GM21390 (cell line): ENCODE results near the gene LMF2.

Experiments
- ATAC-seq: cut with Tn5 transposase; IDR thresholded peaks from one replicate; pipeline ENCODE4 v1.9.1; 2021; ENCODE audit not compliant: unreplicated experiment

LMF2 gene

GRCh38 chr22:50467773-50468440 is 39.6 kb downstream of the LMF2 start:
- ATAC-seq = no peak

DNA sequence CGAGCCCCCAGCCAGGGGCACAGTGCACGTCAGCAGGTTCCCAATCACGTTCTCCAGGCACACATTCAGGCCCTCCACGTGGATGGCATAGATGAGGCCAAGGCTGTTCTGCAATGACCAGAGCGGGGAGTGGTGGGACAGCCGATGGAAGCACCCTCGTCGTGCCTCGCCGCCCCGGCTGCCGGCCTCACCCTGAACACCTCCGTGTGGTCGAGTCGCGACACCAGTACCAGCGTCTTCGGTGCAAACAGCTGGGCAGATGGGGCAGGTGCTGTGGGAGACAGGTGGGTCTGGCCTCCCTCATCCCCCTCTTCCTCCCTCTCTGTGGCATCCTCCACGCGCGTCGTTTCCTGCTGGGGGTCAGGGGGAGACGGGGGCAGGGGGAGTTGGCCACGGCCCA is 40.2 kb downstream of the LMF2 start:
- ATAC-seq = no peak

DNA sequence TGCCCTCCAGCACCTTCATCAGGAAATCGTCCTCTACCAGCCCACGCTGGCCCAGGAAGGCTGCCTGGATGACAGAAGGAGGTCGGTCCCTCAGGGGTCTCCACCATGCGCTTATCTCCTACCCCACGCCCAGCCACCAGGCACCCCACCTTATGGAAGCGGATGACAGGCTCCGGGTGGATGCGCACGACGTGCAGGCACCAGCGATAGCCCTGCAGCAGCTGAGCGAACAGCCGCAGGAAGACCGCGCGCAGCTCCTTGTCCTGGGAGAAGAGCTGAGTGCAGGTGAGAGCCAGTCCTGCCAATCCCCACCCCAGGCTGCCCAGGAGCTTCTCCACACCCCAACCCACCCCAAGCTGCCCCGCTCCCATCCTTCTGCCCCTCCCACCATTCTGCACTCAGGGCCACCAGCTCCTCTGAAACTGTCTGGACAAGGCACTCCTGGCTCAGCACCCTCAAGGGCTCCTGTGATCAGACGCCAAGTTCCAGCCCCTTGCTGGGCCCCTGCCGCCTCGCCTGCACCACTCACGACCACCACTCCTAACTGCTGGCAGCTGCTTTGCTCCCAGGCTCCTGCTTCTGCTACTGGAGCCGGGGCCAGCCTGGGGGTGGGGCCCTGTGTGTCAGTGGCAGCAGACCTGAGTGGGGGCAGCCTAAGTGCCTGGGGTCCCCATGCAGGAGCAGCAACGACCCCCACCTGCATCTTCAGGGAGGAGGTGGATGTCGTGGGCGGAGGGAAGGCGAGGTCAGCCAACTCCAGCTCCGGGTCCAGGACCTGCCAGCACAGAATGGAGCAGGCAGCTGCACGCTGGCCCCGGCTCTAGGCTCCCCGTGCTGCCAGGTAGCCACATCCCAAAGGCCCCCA is 42.2 kb downstream of the LMF2 start:
- no peak for ATAC-seq

GRCh38 chr22:50464451-50464850 is 43.1 kb downstream of the LMF2 start:
- ATAC-seq = no peak

DNA sequence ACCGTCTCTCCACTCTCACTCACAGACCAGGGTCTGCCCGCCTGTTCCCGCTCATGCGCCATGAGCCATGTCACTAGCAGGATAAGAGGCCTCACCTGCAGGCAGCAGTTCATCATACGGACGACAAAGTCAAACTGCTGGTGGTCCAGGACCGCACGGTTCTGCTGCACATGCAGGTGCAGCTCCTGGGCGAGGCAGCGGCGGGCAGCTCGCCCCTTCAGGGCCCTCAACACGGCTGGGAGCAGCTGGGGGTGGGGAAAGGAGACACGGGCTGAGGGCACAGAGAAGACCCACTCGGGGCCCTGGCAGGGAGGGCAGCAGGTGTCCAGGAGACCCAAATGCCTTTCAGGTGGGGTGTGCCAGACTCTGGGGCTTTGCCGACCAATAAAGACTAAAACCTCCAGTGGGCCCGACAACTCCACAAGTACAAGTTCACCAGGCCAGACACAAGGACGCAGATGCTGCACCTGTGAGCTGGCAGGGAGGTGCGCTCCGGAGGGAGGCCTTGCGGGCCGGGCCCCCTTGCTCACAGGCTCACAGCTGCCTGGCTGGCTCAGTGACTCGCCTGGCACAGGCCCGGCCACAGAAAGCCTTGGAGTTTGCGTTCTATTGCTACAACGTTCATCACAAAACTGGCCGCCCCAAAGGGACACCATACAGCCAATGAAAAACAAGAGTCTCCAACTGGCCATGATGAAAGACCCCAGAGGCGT is 44.2 kb downstream of the LMF2 start:
- ATAC-seq = no peak

- ATAC-seq = no peak
These were observed 45.4 kb downstream of the LMF2 start for GRCh38 chr22:50461979-50462540.

DNA sequence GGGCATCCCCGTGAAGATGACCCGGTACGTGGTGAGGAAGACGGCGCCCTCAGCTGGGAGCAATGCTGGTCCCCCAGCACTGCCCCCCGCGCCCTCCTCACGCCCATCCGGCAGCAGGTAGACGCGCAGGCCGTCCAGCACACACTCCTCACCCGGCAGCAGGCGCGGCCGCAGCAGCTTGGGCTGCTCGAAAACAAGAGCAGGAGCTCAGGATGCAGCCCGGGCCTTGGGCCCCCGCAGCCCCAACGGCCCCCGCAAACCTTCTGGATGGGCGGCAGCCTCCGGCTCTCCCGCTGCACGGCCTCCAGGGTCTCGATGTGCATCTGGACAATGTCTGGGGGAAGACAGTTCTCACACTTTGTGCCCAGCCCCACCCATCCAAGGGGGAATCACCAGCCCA is 46.0 kb downstream of the LMF2 start:
- no peak for ATAC-seq

GRCh38 chr22:50460938-50461337 is 46.6 kb downstream of the LMF2 start:
- ATAC-seq = no peak

DNA sequence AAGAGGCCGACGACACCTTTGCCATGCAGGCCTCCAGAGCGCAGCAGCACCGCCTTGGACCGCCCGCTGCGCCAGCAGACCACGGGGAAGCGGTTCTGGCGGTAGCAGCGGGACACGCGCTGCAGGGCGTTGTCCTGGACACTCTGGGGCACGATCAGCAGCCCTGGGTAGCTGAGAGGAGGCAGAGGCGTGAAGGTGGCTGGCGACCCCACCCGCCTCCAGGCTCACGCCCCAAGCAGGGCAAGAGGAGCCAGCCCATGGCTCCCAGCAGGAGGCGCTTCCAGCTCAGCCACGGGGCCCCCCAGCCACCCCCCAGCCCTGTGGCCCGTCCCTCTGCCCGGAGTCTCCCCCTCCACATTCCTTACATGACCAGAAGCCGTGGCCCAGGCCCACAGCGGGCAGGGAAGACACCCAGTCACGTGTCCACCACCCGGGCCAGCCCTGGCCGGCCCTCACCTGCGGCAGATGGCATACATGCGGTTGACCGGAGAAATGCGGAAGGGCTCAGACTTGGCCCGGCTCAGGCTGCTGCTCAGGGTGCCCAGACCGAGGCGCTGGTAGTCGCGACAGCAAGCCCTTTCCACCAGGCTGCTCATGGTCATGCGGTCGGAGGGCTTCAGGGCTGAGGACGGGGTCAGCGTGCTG is 47.9 kb downstream of the LMF2 start:
- ATAC-seq = no peak

- no peak for ATAC-seq
These were observed 48.5 kb downstream of the LMF2 start for GRCh38 chr22:50459016-50459415.

GRCh38 chr22:50456466-50457234 is 50.9 kb downstream of the LMF2 start:
- no peak for ATAC-seq

DNA sequence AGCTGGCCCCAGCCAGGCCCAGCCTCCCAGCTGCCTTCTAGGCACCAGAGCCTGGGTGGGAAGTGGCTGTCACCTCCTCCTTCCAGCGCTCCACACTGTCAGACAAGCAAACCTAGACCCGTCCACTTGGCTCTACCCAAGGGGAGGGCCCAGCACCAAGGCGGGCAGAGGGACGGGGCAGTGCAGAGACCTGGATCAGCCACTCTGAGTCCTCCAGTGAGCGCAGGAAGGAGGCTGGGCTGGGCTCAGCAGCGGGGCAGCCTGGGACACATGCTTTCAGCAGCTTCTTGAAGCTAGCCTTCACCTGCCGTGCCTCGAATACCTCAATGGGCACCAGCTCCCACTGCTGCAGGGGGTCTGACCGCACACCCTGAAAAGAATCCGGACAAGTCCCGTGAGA is 51.5 kb downstream of the LMF2 start:
- no peak for ATAC-seq

DNA sequence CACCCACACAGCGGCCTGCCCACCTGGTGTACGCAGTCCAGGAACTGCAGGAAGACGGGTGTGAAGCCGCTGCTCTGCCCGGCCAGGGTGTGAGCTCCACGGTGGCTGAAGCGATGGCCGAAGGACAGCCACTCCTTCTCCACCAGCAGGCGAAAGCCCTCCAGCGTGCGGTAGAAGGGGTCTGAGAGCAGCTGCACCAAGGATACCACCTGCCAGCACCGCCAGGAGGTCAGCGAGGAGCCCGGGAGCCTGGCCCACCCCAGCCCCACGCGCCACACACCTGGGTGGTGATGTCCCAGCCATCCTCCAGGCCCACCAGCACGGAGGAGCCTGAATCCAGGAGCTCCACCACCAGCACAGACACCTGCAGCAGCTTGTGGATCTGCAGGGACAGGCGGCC is 52.3 kb downstream of the LMF2 start:
- no peak for ATAC-seq

DNA sequence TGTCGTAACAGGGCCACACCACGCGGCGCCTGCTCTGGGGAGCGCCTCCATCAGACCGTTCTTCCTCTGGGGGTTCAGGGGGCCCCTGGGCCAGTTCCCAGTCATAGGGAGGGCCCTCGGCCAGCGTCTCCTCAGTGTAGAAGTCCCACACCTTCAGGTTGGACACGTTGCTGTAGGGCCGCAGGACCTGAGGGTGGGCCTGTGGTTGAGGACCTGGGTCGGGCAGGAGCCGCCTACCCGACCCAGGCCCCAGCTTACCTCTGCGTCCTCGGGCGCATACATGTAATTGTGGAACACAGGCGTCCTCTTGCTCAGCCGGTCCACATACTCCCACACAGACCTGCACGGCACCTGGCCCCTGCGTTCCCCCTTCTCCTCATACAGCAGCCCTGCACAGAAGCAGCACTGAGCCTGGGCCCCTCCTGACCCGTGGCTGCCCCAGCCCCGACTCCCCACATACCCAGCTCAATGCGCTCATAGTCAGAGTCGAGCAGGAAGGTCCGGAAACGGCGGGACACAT is 52.9 kb downstream of the LMF2 start:
- ATAC-seq = no peak
